Kidney glomerular epithelial cell (primary cell): ENCODE results near the gene ASCL1.

Experiments
- DNase-seq: peaks from one replicate; lab custom pipeline; 2025; lab: John Stamatoyannopoulos, UW

ASCL1 gene

GRCh38 chr12:102951841-102952240, 5.6 kb upstream of the ASCL1 start:
- no peak for DNase-seq

GRCh38 chr12:102953221-102953620, 4.3 kb upstream of the ASCL1 start:
- DNase-seq, result no peak

- DNase-seq, result no peak
Measured at GRCh38 chr12:102954134-102954533, 3.3 kb upstream of the ASCL1 start.

GRCh38 chr12:102955926-102956737, 1.3 kb upstream of the ASCL1 start:
- DNase-seq, result no peak

- DNase-seq, result no peak
Measured at GRCh38 chr12:102956738-102957327, 641 bp upstream of the ASCL1 start.

GRCh38 chr12:102958073-102958829, 777 bp downstream of the ASCL1 start:
- DNase-seq, result no peak

GRCh38 chr12:102958830-102959176, 1.3 kb downstream of the ASCL1 start:
- DNase-seq, result no peak

- DNase-seq, result no peak
Measured at GRCh38 chr12:102959391-102959790, 1.9 kb downstream of the ASCL1 start.

- no peak for DNase-seq
Measured at GRCh38 chr12:102960766-102961465, 3.4 kb downstream of the ASCL1 start.

GRCh38 chr12:102961466-102961855, 4.0 kb downstream of the ASCL1 start:
- no peak for DNase-seq

GRCh38 chr12:102962532-102962931, 5.1 kb downstream of the ASCL1 start:
- DNase-seq, result no peak

- DNase-seq, result no peak
Measured at GRCh38 chr12:102962986-102963385, 5.5 kb downstream of the ASCL1 start.

- no peak for DNase-seq
Measured at GRCh38 chr12:102963796-102964195, 6.3 kb downstream of the ASCL1 start.

GRCh38 chr12:102964872-102965271, 7.4 kb downstream of the ASCL1 start:
- no peak for DNase-seq

GRCh38 chr12:102965281-102966155, 8.0 kb downstream of the ASCL1 start:
- no peak for DNase-seq

- no peak for DNase-seq
Measured at GRCh38 chr12:102966200-102966863, 8.9 kb downstream of the ASCL1 start.

GRCh38 chr12:102970780-102971179, 13.3 kb downstream of the ASCL1 start:
- no peak for DNase-seq

GRCh38 chr12:102971227-102971626, 13.8 kb downstream of the ASCL1 start:
- no peak for DNase-seq

- no peak for DNase-seq
Measured at GRCh38 chr12:102973583-102973982, 16.1 kb downstream of the ASCL1 start.

GRCh38 chr12:102976609-102977280, 19.3 kb downstream of the ASCL1 start:
- no peak for DNase-seq
